Neutrophil (primary cell): ENCODE results near the gene LRFN5.
"Not testable (repeated sequence)": the region's sequence is repeated elsewhere in the genome, so short reads cannot be mapped to it uniquely, and the experiment has no call there.

ENCODE experiments used
- H3K27ac ChIP-seq: fragments of 200-600 bp; sonication (generic); 2 replicates; pipeline ENCODE4 v1.5.1; 2016; ENCODE audit warnings: mild to moderate bottlenecking, moderate library complexity
- H3K27me3 ChIP-seq: fragments of 200-600 bp; sonication (generic); 2 replicates; pipeline ENCODE4 v1.6.0; 2016; ENCODE audit warnings: mild to moderate bottlenecking
- H3K36me3 ChIP-seq: fragments of 200-600 bp; sonication (generic); 2 replicates; pipeline ENCODE4 v1.5.1; 2017
- H3K4me1 ChIP-seq, 2 experiments: fragments of 200-600 bp in 1 of 2; sonication (generic) in 1 of 2; 1 replicate in 1 of 2; 2 replicates in 1 of 2; pipeline versions ENCODE4 v1.5.1 to v1.6.1; 2013 to 2016; ENCODE audit warnings: low read depth in 1 of 2, low read length in 1 of 2, mild to moderate bottlenecking in 1 of 2, moderate library complexity in 1 of 2; ENCODE audit not compliant: control insufficient read depth in 1 of 2, insufficient read depth in 1 of 2
- H3K4me3 ChIP-seq, 2 experiments: fragments of 200-600 bp in 1 of 2; sonication (generic) in 1 of 2; 1 replicate in 1 of 2; 2 replicates in 1 of 2; pipeline ENCODE4 v1.5.1; 2013 to 2016; ENCODE audit warnings: low read depth in 1 of 2, low read length in 1 of 2, mild to moderate bottlenecking in 1 of 2, moderate library complexity in 1 of 2
- H3K9me3 ChIP-seq: fragments of 200-600 bp; sonication (generic); 2 replicates; pipeline ENCODE4 v1.5.1; 2016
- TF ChIP-seq, protein P1 (sequence below): fragments of 200-600 bp; sonication (generic); IDR thresholded peaks from 2 replicates; pipeline ENCODE4 v1.5.1; 2016; ENCODE audit warnings: antibody characterized with exemption

The LRFN5 gene

DNA sequence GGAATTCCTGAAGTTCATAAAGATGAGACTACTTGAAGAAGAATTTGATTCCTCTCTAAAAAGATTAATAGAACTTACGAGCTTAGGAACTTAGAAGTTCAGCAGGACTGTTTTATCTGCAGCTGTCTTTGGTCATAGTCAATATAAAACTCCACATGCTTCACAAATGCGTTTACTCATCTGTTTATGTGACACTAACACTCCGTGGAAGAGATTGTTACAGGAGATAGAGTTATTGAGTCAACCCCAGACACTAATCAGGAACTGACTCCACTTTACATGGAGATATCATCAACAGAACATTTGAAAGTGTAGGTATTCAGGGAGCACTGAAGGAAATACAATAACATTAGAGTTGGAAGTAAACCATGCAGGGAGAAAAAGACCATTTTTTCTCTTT, 92.8 kb downstream of the LRFN5 start:
- H3K4me1 ChIP-seq, result no peaks in the 10 kb centered on the region
- H3K36me3 ChIP-seq, result no peaks in the 10 kb centered on the region
- no peaks in the 10 kb centered on the region for H3K27me3 ChIP-seq
- TF ChIP-seq, protein P1, sequence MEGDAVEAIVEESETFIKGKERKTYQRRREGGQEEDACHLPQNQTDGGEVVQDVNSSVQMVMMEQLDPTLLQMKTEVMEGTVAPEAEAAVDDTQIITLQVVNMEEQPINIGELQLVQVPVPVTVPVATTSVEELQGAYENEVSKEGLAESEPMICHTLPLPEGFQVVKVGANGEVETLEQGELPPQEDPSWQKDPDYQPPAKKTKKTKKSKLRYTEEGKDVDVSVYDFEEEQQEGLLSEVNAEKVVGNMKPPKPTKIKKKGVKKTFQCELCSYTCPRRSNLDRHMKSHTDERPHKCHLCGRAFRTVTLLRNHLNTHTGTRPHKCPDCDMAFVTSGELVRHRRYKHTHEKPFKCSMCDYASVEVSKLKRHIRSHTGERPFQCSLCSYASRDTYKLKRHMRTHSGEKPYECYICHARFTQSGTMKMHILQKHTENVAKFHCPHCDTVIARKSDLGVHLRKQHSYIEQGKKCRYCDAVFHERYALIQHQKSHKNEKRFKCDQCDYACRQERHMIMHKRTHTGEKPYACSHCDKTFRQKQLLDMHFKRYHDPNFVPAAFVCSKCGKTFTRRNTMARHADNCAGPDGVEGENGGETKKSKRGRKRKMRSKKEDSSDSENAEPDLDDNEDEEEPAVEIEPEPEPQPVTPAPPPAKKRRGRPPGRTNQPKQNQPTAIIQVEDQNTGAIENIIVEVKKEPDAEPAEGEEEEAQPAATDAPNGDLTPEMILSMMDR, result no peak
- H3K9me3 ChIP-seq, result no peaks in the 10 kb centered on the region
- H3K4me3 ChIP-seq, result no peak overlapping the region
- H3K27ac ChIP-seq, result no peak overlapping the region

DNA sequence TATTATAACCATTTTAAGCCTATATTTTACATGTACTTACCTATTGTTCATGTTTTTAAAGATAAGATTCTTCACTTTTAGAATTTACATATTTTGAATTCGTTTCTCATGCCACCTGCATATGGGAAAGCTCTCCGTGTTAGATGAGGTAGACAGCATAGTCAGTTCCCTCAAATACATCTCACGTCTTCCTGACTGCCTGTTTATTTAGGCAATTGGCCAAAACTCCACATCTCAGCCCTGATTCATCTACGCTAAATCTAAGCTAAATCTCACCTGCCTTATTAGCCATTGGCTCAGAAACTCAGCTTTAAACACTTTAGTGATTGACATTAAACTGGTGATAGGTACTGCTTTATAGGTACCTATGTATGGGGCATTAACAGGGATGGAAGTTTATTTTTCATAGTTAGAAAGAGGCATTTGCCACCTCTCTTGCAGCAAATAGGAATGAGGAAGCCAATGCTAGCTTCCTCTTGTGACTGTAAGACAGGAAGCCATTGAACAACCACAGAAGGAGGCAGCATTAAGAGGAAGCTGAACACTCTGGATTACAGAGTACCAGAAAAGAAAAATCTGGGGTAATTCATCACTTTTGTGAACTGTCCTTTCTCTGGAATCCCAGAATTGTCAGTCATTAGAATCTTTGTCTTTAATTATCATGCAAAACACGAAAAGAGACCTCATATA, 111.9 kb downstream of the LRFN5 start:
- Histone ChIP-seq H3K9me3 (no peaks in the 10 kb centered on the region), H3K4me3 (no peak overlapping the region), H3K4me1 (peaks cover 0 to 8% of the 10 kb centered on the region in 2 experiments), H3K27ac (no peak overlapping the region), H3K27me3 (no peaks in the 10 kb centered on the region), H3K36me3 (no peaks in the 10 kb centered on the region)
- TF ChIP-seq, protein P1, result no peak

DNA sequence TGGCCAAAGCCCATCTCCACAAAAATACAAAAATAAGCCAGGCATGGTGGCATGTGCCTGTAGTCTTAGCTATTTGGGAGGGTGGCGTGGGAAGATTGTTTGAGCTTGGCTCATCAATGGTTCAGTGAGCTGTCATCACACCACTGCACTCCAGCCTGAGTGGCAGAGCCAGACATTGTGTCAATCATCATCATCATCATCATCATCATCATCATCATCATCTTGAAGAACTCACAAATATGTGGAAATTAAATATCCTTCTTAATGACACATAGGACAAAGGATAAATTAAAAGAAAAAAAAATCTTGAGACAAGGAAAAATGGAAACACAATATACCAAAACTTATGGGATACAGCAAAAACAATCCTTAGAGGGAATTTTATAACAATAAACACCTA, 132.5 kb downstream of the LRFN5 start:
- H3K4me3 ChIP-seq, result no peak overlapping the region
- H3K4me1 ChIP-seq, result no peaks in the 10 kb centered on the region
- H3K27ac ChIP-seq, result no peak overlapping the region
- H3K27me3 ChIP-seq, result no peaks in the 10 kb centered on the region
- TF ChIP-seq, protein P1, result no peak
- no peaks in the 10 kb centered on the region for H3K36me3 ChIP-seq
- H3K9me3 ChIP-seq, result no peaks in the 10 kb centered on the region

DNA sequence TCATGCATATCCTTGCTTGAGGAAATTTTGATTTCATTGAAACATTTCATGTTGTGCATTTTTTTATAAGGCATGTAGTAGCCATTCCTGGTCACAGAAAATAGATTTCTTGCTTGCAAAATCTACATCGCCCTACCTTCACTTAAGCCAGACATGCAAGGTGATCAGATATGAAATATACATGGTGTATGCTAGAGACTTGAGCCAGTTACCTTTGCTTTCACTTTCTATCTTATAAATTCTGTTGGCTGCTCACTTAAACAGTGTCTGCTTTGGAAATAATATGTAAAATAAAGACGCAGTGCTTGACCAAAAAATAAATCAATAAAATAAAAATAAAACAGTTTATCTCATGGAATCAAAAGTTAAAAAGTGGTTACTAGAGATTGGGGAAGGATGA, 136.5 kb downstream of the LRFN5 start:
- Histone ChIP-seq H3K4me3 (no peak overlapping the region), H3K36me3 (no peaks in the 10 kb centered on the region), H3K4me1 (no peaks in the 10 kb centered on the region), H3K27ac (no peak overlapping the region), H3K9me3 (no peaks in the 10 kb centered on the region), H3K27me3 (no peaks in the 10 kb centered on the region)
- TF ChIP-seq, protein P1, result no peak

DNA sequence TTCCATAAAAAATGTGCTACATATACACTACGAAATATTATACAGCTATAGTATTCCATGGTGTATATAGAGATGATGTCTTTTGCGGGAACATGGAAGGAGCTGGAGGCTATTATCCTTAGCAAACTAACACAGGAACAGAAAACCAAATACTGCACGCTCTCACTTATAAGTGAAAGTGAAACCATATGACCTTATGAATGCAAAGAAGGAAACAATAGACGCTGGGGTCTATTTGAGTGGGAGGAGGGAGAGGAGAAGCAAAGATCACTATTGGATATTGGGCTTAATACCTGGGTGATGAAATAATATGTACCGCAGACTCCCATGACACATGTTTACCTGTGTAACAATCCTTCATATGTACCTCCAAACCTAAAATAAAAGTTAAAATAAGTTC, 142.8 kb downstream of the LRFN5 start:
- TF ChIP-seq, protein P1, result no peak
- Histone ChIP-seq H3K4me1 (no peaks in the 10 kb centered on the region), H3K4me3 (no peak overlapping the region), H3K9me3 (no peaks in the 10 kb centered on the region), H3K27ac (no peak overlapping the region), H3K36me3 (no peaks in the 10 kb centered on the region), H3K27me3 (no peaks in the 10 kb centered on the region)

DNA sequence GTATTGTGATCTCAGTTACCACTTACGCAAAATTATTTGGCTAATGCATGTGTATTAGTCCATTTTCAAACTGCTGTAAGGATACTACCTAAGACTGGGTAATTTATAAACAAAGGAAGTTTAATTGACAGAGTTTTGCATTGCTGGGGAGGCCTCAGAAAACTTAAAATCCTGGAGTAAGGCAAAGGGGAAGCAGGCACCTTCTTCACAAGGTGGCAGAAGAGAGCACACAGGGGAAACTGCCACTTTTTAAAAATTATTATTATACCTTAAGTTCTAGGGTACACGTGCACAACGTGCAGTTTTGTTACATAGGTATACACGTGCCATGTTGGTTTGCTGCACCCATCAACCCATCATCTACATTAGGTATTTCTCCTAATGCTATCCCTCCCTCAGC, 143.9 kb downstream of the LRFN5 start:
- H3K4me3 ChIP-seq, H3K9me3 ChIP-seq, H3K4me1 ChIP-seq, H3K27ac ChIP-seq, H3K27me3 ChIP-seq, H3K36me3 ChIP-seq: not testable (repeated sequence)
